GM21423 (cell line): ENCODE data around the gene LZTS3.
"Not testable (repeated sequence)": the region's sequence is repeated elsewhere in the genome, so short reads cannot be mapped to it uniquely, and the experiment has no call there.

Experiments used
- ATAC-seq: cut with Tn5 transposase; IDR thresholded peaks from one replicate; pipeline ENCODE4 v1.9.1; 2021; ENCODE audit warnings: mild to moderate bottlenecking, moderate library complexity; ENCODE audit not compliant: unreplicated experiment

Gene LZTS3

DNA sequence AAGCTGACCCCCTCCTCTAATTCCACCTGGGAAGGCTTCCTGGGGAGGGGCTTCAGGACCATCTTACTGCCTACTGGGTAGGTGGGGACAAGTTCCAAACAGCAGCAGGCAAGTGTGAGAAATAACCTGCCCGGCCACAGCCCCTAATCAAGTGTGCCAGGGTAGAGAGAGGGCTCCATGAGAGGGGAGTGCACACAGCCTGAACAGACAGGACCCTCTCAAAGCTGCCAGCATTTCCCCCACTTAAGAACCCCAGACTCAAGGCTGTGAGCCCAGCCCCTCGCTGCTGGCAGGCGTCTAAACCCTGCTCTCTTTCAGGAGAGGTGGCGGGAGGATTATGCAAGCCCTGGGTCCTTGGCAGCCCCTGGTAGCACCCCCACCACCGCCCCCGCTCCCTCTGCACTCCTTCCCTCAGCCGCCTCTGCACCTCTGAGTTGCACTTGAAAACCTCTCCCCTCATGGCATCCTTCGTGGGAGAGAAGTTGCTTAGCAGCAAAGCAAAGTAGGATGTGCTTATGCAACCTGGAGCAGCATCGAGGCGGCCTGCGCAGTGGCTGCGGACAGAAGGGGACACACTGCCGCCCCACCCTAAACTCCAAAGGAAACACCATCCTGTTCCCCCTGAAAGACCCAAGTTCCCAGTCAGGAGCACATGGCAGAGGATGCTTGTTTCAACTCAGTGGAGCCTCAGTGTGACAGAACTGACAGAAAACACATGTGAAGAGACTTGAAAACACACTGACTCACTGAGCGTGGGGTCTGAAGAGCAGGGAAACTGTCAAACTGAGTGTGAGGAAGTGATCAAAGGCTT lies 20.7 kb upstream of the LZTS3 start:
- no peak for ATAC-seq

DNA sequence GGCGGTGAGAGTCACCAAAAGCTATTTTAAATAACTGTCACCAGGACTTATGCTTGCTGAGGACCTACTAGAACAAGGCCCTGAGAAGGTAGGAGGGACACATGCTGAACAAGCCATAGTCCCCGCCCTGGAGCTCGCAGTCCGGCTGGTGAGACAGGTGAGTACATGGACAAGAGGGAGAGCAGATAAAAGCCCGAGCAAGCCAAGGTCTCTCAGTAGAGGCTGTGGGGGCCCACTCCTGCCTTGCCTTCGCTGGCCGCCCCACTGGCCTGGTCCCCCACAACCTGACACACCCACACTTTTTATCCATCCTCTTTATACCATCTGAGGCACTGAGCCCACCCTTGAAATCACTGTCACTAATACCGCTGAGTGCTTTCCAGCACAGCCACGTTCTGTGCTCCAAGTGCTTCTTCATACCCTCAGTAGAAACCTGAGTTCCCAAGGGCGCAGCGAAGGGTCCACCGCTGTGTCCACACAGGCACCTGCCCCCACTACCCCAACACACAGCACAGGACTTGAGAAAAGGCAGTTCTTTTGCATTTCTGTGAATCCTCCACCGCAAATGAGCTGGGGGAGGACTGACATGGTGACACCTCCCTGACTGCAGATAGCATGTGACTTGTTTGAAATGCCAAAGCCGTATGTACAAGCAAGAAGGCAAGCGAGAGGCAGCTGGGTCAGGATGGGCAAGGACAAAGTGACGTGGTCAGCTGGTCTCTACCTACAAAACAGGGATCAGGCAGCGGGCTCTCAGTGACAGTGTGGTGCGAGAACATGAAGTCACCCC lies 19.1 kb upstream of the LZTS3 start:
- ATAC-seq = no peak

DNA sequence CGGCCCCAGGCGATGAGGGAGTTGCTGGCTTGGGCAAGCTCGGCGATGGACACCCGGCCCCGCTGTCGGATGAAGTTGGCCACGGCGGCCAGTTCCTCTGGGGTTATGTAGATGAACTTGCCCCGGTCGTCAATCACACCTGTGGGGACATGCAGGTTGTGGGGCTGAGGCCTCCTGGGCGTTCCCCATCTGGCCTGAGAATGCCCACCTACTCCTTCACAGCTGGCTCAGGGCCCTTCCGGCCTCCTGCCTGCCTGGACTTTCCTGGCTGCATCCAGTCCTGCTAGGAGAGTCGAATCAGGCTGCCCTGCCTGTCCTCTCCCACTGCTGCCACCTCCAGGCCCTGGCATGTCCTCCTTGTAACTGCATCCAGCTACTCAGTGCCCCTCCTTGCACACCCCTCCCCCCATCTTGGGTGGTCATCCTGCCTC lies 17.3 kb upstream of the LZTS3 start:
- no peak for ATAC-seq

DNA sequence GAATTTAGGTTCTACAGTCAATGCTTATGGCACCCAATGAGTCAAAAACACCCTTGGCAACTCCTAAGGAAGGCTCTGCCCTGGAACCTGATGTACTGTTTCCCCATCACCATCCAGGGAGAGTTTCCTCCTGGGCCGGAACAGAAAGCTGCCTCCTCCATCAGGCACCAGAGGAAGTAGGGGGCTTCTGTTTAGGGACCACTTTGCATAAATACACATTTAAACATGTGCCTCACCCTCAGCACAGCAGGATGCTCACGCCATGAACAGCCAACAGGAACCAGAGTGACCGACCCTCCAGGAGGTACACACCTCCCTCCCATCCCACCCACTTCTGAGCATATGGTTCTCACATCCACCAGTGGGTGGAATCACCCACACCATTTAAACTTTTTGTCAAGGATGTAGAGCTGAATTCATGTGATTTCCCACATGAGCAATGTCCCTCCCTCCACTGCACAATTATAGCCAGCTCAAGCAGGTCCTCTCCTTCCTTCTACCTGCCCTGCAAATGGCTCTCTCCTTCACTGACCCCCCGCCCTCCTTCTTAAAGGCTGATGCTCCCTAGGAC lies 16.3 kb upstream of the LZTS3 start:
- ATAC-seq = no peak

DNA sequence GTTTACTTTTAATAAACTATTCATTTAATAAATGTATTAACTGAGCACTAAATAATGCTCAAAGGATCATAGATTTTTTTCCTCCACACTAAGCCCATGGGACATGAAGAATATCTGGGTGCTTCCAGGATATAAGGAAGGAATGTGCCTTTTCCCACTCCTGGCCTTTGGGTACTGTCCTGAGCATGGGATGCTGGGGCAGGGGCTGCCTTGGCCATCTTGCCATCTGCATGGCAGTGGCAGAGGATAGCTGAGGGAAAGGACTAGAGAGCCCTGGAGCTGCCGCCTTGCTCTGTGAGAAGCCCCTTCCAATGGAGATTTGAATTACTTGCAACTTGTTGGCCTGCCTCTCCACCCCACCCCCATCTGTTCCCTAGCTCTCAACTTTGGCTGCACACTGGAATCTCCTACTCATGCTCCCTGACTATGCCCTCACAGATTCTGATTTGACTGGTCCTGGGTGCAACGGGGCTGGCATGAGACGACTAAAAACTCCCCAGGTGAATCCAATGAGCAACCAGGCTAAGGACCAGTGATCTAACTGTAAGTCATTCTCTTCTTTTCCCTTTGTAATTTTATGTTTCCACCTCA lies 15.6 kb upstream of the LZTS3 start:
- ATAC-seq = no peak

DNA sequence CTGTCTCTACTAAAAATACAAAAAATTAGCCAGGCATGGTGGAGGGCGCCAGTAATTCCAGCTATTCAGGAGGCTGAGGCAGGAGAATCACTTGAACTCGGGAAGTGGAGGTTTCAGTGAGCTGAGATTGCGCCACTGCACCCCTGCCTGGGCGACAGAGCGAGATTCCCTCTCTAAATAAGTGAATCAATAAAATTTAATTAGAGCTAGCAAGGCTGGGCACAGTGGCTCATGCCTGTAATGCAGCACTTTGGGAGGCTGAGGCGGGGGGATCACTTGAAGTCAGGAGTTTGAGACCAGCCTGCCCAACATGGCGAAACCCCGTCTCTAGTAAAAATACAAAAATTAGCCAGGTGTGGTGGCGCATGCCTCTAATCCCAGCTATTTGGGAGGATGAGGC lies 14.5 kb upstream of the LZTS3 start:
- ATAC-seq = not testable (repeated sequence)

DNA sequence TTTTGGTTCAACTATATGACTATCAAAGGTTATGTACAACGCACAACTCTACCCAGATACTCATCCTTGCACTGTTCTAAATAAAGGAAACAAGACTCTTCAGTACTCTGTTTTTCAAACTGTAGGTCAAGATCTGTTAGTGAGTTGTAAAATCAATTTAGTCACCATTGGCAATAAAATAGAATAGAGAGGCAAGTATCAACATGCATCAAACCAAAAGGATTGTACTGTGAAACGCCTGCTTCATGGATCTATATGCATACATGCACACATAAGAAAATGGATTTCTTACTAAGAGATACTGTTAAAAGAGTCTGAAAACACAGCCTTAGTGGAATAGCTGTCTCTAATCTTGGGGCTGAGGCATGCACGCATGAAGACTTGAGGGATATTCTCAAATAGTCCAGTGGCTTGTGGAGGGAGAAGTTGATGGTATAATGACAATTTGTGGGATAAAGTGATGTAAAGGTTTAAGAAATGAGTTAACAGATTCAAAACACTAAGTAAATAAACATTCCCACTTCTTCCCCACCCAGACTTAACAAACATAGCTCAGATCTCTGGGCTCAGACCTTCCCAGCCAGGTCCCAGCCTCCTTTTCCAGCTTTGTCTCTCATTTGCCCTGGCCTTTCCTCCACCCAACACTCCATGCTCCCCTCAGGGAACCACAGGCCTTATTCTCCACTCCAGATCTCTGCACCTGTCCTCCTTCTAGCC lies 10.7 kb upstream of the LZTS3 start:
- ATAC-seq = no peak

DNA sequence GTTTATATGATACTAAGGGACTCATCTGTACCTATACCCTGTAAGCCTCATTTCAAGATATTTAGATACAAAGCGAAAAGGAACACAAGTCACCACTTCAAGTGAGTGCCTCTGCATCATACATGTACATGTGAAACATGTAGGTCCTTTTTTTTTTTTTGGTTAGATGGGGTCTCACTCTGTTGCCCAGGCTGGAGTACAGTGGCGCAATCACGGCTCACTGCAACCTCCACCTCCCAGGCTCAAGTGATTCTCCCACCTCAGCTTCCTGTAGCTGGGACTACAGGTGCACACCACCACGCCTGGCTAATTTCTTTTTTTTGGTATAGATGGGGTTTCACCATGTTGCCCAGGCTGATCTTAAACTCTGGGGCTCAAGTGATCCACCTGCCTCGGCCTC lies 9.1 kb upstream of the LZTS3 start:
- not testable (repeated sequence) for ATAC-seq

DNA sequence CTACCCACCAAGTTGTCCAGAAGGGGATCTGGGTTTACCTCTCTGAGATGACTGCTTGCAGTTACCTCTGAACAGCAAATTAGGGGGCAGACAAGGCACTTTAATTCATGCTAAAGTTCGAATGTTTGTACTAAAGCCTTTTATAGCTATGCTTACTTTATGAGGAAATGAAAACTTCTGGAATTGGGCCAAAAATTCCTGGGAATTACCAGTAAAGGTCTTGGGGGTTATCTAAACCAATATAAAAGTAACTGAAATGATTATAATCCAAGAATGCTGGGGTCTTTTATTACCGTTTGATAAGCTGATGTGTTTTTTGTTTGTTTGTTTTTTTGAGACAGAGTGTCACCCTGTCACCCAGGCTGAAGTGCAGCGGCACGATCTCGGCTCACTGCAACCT lies 7.9 kb upstream of the LZTS3 start:
- no peak for ATAC-seq

DNA sequence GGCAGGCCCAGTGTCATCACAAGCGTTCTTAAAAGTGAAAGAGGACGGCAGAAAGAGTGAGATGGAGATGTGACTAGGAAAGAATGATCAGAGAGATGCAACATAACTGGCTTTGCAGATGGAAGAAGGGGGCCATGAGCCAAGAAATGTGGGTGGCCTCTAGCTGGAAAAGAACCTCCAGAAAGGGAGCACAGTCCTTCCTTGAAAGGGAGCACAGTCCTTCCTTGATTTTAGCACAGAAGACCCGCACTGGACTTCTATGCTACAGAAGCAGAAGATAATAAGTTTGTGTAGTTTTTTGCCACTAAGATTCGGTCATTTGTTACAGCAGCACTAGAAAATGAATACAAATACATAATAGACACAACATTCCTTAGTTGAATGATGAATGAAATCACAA lies 7.0 kb upstream of the LZTS3 start:
- no peak for ATAC-seq

DNA sequence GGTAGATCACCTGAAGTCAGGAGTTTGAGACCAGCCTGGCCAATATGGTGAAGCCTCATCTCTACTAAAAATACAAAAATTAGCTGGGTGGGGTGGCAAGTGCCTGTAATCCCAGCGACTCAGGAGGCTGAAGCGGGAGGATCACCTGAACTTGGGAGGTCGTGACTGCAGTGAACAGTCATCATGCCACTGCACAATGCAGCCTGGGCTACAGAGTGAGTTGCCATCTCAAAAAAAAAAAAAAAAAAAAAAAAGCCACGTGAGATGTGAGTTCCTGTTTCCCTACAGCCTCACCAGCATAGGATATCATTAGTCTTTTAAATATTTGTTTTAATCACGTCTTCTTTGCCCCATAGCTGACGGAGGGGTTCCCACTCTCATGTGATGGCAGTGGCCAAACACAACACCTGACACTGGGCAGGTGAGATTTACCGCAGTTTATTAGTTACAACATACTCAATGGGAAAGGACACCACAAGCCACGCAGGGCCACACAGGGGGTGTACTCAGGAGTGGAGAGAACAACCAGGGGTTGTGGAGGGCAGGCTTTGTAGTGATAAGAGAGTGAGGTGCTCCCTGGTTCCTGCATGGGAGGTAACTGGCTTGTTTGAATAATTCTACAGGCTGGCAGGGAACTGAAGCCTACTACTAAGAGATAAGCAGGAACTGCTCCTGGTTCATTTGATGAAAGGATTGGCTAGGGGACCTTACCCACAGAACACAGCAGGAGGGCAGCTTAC lies 4.6 kb upstream of the LZTS3 start:
- no peak for ATAC-seq

DNA sequence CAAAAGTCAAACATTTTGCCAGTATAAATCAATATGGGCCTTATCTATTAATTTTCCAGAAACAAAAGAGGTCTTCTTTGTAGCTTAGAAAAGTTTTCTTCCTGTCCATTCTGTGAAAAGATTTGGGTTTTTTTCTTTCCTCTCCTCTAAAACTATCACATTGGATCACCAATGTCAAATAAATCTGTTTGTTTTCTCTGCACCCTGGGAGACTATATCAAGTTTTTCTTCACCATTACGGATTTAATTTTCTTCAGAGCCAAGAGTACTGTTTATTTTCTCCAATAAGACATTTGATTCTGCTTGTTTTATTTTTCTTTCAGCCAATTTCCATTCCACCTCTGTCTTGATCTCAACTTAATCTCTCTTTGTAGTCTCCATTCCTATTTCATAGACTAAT lies 1.9 kb upstream of the LZTS3 start:
- no peak for ATAC-seq

DNA sequence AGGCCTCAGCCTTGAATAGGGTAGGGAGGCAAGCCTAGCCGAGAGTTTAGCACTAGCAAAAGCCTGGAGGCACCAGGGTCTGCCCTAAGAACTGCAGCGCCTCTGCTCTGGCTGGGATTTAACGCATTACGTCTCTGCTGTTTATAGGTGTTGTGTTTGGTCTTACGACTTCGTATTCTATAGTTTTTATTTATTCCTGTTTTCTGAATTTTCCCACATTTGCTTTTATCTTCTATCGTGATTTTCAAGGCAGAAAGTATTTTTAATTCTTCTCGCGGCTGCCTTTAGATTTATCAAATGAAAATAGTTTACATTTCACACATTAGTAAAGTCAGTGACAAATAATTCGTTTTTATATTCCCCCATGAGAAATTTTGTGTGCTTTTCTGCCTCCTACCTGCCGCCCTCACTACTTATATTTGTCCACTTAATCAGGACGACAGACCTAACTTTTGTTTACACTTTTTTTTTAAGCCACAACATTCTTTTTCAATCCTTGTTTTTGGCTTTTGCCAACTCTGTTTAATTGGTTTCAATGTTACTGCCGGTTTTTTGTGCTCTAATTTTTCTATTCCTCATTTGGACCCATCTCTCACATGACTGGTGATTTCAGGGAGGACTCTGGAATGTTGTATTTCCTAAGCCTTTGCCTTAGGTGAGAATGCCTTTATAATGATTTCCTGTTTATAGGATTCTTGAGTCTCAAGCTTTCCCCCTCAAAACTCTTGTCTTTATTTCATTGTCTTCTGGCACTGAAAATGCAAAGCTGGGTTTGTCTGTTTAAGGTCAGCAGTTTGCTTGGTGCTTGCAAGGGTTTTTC lies 1.3 kb upstream of the LZTS3 start:
- ATAC-seq = no peak

DNA sequence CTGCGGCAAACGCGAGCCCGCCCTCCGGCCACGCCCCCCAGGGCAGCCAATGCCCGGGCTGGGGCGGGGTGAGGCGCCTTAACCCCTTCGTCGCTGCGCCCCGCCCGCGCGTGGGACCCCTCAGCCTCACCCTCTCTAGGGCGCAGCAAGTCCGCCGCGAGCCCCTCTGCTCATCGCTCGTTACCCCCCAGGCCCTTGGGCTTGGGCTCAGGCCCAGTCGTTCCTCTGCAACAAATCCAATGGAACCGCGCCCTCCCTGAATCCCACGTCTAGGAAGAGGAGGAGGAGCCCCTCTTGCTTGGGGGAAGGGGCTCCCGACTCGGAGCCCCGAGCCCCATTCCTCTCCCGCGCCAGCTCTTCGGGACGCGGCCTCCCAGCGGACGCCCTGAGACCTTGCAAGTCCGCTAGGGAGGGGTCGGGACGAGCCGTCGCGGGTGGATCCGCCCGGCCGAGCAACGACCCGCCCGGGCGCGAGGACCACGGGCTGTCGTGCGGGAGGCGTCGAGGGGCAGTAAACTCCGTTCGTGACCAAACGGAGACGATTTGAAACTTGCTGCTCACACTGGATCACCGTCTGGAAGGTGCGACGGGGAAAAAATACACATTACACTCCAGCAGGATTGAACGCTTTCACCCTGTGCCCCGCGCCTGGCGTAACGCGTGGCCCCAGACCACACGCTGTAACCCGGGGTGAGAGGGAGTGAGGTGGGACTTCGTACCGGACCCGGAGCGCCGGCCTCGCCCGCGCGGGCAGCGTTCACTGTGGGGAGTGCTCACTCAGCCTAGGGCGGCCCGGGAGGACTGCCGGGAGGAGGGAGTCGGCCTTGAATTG lies 477 bp upstream of the LZTS3 start:
- ATAC-seq = peak; percentile 85

DNA sequence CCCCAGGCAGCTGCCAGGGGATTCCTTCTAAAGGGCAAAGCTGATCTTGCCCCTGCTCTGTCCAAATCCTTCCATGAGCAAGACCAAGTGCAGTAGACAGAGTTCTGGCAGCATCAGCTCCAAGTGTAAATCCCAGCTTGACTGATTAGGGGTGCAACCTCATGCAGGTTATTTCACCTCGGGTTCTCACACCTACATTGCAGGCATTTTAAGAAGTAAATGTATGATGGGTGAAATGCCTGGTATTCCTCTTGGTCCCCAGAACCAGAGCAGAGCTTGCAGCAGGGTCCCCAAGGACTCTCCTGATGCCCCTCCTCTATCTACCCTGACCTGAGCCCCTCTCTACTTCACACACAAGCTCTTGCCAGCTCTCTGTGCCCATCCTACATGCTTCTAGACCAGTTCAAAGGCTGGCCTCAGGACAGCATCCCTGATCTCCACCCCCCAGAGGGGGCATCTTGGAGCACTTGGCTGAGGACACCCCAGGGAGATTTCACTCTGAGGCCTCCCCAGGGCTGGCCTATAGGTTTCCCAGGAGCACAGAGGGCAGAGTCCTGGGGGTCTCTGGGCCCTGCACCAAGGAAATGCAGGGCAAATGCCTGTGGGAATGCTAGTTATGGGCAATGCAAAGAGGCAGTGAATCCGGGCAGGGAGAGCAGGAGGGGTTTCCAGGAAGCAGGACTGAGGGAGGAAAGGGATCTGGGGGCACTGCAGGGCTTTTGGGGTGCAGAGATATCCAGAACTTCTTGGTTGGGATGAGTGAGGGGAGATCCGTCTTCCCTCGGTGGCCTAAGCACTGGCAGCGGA lies 1.0 kb downstream of the LZTS3 start:
- no peak for ATAC-seq

DNA sequence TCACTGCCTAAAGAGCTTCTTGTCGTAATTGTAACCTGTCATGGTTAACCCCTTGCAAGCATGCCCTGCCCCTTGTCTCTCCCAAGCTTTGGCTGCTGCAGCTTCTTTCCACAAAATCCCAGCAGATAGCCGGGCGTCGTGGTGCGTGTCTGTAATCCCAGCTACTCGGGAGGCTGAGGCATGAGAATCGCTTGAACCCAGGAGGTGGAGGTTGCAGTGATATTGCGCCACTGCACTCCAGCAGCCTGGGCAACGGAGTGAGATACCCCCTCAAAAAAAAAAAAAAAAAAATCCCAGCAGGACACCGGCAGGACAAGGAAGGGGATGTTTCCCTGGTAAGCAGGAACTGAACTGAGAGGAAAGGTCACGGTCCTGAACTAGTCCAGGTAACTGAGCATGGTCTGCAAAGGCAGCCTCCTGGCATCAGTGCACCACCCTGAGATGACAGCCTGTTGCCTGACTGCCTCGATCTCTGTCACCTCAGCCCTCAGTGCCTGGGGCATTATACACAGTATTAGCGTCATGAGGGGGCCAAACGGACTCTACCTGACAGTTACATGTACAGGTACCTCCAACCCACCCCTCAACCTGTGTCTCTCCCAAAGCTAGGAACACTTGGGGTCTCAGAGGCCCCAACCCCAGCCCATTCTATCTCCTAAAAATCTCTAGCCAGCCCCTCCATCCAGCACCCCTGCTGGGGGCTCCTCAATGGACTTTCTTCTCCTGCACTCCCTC lies 1.8 kb downstream of the LZTS3 start:
- ATAC-seq = no peak
